Peyer's patch (tissue), 4 donors: ENCODE data around the gene SETD2. TPM values are rescaled to one million over a fixed set of nuclear protein-coding genes. Genes with fewer than 3 reads are reported as not detected.

Source experiments
- DNase-seq, 3 donors: peaks; one replicate each; pipeline ENCODE4 v3.0.0-alpha.2; 2017 to 2019
- H3K27ac ChIP-seq, 4 donors: fragments of 200-600 bp; sonication (generic); one replicate each; pipeline ENCODE4 v1.5.1; 2016 to 2019
- H3K27me3 ChIP-seq, 2 donors: fragments of 200-600 bp; sonication (generic); one replicate each; pipeline ENCODE4 v1.5.1; 2019
- H3K36me3 ChIP-seq, 3 donors: fragments of 200-600 bp; sonication (generic); one replicate each; pipeline ENCODE4 v1.5.1; 2016 to 2019
- H3K4me1 ChIP-seq, 4 donors: fragments of 200-600 bp; sonication (generic); one replicate each; pipeline ENCODE4 v1.5.1; 2016 to 2019
- H3K4me3 ChIP-seq, 4 donors: fragments of 200-600 bp; sonication (generic); 1 replicate in 3 of 4; 2 replicates in 1 of 4; pipeline ENCODE4 v1.5.1; 2016 to 2019; ENCODE audit warnings: mild to moderate bottlenecking in 1 of 4
- H3K9me3 ChIP-seq, 4 donors: fragments of 200-600 bp; sonication (generic); one replicate each; pipeline ENCODE4 v1.5.1; 2016 to 2019; ENCODE audit warnings: mild to moderate bottlenecking in 1 of 4
- CTCF ChIP-seq, 6 experiments: fragments of 450-650 bp in 4 of 6; fragments of 200-600 bp in 2 of 6; sonication (generic) in 1 of 6; IDR thresholded peaks; one replicate each; pipeline ENCODE4 v1.5.1; 2017 to 2019; ENCODE audit warnings: antibody characterized with exemption in 6 of 6, mild to moderate bottlenecking in 3 of 6, moderate library complexity in 1 of 6
- POLR2A ChIP-seq, 2 donors: fragments of 450-650 bp; IDR thresholded peaks; one replicate each; pipeline ENCODE4 v1.5.1; 2017; ENCODE audit warnings: antibody characterized with exemption in 2 of 2, mild to moderate bottlenecking in 2 of 2, moderate library complexity in 2 of 2
- total RNA-seq, 4 donors: library from RNA; depleted of rRNA; stranded (reverse); fragments of >200 nt; gene quantifications; one replicate each; pipeline ENCODE4 v1.1.0, GENCODE V29; 2016

Gene SETD2
- total RNA-seq, 4 donors from 2014 or later: 75.8 to 173 (median 82.2) TPM

- peak; percentile 45 to 77 (median 68) for DNase-seq
- Histone ChIP-seq H3K9me3 (no peaks in the 10 kb centered on the region), H3K27me3 (no peaks in the 10 kb centered on the region), H3K27ac (peak overlapping the region; percentile 90 to 97 (median 94)), H3K4me1 (peaks cover 3 to 49% (median 18%) of the 10 kb centered on the region in 4 donors), H3K36me3 (no peaks in the 10 kb centered on the region), H3K4me3 (peak overlapping the region; percentile 95 to 98 (median 96))
- TF ChIP-seq CTCF (IDR thresholded peaks at IDR 0.05) (no peak), POLR2A (IDR thresholded peaks at IDR 0.05) (no peak)
Observed at GRCh38 chr3:47163169-47164006, 525 bp downstream of the SETD2 start.

- DNase-seq: no peak
- peaks cover 3 to 52% (median 18%) of the 10 kb centered on the region in 4 donors for H3K4me1 ChIP-seq
Observed at GRCh38 chr3:47162697-47163168, 1.2 kb downstream of the SETD2 start.

GRCh38 chr3:47161983-47162696, 1.8 kb downstream of the SETD2 start:
- H3K9me3 ChIP-seq: no peaks in the 10 kb centered on the region
- TF ChIP-seq POLR2A (IDR thresholded peaks at IDR 0.05) (peak in 1 of 2 donors; percentile 8), CTCF (IDR thresholded peaks at IDR 0.05) (no peak)
- peak overlapping the region; percentile 95 to 98 (median 96) for H3K4me3 ChIP-seq
- DNase-seq: no peak
- H3K27me3 ChIP-seq: no peaks in the 10 kb centered on the region
- H3K36me3 ChIP-seq: no peaks in the 10 kb centered on the region
- peak overlapping the region; percentile 90 to 97 (median 94) for H3K27ac ChIP-seq
- H3K4me1 ChIP-seq: peaks cover 3 to 52% (median 18%) of the 10 kb centered on the region in 4 donors

More at GRCh38 chr3:47162697-47163168, 1.2 kb downstream of the SETD2 start:
- no peaks in the 10 kb centered on the region for H3K27me3 ChIP-seq
- no peaks in the 10 kb centered on the region for H3K9me3 ChIP-seq
- TF ChIP-seq POLR2A (IDR thresholded peaks at IDR 0.05) (no peak), CTCF (IDR thresholded peaks at IDR 0.05) (no peak)
- H3K27ac ChIP-seq: peak overlapping the region; percentile 90 to 97 (median 94)
- no peaks in the 10 kb centered on the region for H3K36me3 ChIP-seq
- peak overlapping the region; percentile 95 to 98 (median 96) for H3K4me3 ChIP-seq

GRCh38 chr3:47159820-47160219, 4.1 kb downstream of the SETD2 start:
- Histone ChIP-seq H3K27me3 (no peaks in the 10 kb centered on the region), H3K9me3 (no peaks in the 10 kb centered on the region), H3K4me1 (peaks cover 3 to 46% (median 23%) of the 10 kb centered on the region in 4 donors), H3K36me3 (no peaks in the 10 kb centered on the region), H3K4me3 (no peak overlapping the region), H3K27ac (peak overlapping the region in 1 of 4 donors; percentile 39)
- no peak for DNase-seq
- TF ChIP-seq POLR2A (IDR thresholded peaks at IDR 0.05) (no peak), CTCF (IDR thresholded peaks at IDR 0.05) (no peak)

GRCh38 chr3:47158208-47158607, 5.7 kb downstream of the SETD2 start:
- Histone ChIP-seq H3K9me3 (no peaks in the 10 kb centered on the region), H3K27ac (no peak overlapping the region), H3K36me3 (no peaks in the 10 kb centered on the region), H3K4me3 (no peak overlapping the region), H3K4me1 (peaks cover 3 to 46% (median 23%) of the 10 kb centered on the region in 4 donors), H3K27me3 (no peaks in the 10 kb centered on the region)
- TF ChIP-seq CTCF (IDR thresholded peaks at IDR 0.05) (no peak), POLR2A (IDR thresholded peaks at IDR 0.05) (no peak)
- DNase-seq: no peak
